HG03060 (cell line): ENCODE data around the gene SLCO2A1.
"Not testable (repeated sequence)": the region's sequence is repeated elsewhere in the genome, so short reads cannot be mapped to it uniquely, and the experiment has no call there.

Source experiments
- ATAC-seq: cut with Tn5 transposase; IDR thresholded peaks from one replicate; pipeline ENCODE4 v1.9.1; 2021; ENCODE audit warnings: low read depth, moderate number of reproducible peaks; ENCODE audit not compliant: unreplicated experiment

SLCO2A1 gene

DNA sequence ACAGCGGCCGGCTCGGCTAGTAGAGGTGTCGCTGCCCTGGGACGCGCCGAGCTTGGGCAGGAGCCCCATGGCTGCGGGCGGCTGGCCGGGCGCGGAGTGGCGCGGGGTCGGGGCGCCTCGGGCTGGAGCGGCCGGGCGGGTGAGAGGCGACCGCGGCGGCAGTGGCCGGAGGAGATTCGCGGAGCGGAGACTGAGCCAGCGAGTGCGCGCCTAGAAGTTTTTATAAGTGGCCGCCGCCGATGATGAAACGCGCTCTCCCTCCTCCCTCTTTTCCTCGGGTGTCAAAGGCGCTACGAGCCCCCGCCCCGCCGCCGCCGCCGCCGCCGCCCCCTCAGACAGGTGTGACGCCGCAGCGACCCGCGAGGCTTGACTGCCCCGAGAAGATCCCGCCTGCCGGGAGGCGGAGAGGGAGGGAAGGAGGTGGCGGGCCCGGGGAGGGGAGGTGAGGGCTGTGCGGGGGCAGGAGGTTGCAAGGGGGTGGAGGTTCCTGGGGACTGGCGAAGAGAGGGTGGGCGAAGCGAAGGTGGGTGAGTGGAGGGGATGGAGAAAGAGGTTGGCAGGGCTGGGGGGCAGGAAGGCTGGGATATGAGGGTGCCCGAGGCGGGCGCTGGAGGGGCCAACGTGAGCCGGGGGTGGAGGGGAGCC is at the start of gene SLCO2A1:
SLCO2A1 (minus strand) TSS at position 192 of the 645 bp plus-strand sequence; CDS start at position 69, 123 bp downstream.
- no peak for ATAC-seq

DNA sequence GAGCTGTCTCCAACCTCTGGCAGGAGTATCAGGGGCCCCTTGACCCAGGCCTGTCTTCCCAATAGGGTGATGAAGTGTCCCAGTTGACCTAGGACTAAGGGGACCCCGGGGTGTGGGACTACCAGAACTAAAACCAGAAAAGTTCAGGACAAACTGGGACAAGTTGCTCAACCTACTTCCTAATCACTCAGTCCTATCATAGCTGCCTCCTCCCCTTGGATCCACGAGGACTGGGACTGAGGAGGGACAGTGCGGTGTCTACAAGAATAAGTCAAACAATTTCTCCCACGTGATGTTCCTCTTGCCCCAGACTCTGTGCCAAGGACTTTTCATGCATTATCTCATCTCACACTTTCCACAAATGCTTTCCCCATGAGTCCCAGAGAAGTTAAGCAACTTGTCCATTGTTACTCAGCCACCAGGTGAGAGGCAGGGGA is 49.4 kb upstream of the SLCO2A1 start:
- no peak for ATAC-seq

DNA sequence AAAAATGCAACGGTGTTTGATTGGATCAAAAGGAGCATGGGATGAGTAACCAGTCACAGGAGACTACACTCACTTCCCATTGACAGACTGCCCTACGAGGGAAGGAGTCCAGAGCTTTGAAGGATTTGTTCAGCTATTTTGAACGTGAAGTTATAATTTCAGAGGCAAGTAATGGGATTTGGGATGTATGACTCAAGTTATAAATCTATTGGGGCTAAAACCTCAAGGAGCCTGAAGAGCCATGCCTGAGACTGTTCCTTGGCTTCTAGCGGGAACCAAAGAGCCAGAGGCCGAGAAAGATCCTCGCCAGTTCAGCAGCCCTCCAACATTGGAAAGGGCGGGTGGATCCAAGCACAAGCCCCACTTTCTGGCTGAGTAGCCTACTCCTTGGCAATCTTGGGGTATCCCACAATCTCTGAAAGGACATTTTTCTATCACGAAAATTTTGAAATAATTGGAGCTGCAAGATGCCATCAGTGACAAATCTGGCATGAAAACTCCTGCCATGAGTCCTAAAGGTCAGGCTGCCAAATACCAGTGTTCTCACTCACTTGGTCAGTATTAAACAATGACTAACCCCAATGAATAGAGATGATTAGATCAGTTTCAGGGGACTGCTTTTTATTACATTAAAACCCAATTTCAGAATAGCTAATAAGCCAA is 48.6 kb upstream of the SLCO2A1 start:
- ATAC-seq, result no peak

DNA sequence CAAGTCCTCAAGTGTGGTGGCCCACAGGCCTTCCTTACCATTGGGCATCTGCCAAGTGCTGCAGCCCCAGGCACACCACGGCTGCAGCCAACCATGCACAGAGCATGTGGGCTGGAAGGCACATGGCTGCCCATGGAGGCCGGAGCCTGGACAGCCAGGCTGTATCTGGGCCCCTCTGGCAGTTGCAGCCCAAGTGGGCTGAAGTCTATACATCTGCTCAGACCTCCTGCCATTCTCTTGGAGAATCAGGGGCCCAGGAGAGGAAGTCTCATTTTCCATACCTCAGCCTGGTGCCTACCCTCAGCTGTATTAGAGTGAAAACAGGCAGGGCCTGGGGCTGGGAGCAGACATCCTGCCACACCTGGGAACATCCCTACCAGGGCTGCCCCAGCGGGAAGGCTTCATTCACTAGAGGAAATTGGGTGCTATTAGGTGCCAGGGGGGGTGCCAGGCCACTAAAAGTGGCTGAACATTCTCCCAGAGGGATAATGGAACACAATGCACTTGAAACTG is 48.0 kb upstream of the SLCO2A1 start:
- no peak for ATAC-seq

DNA sequence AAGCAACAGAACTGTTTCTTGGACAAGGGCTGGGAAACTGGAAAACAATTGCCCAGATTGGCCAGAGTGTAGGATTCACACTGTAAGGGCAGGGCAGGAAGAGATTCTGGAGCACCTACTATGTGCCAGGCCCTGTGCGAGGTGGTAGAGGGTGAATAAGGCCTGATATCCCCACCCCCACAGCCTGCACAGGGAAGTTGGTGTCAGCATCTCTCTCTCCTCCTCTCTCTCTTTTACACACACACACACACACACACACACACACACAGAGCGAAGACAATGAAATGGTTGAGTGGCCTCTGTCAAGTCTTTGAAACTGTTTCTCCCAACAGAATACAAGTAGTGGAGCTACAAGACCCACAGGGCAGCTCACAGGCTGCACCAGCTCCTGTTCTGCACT is 47.1 kb upstream of the SLCO2A1 start:
- no peak for ATAC-seq

DNA sequence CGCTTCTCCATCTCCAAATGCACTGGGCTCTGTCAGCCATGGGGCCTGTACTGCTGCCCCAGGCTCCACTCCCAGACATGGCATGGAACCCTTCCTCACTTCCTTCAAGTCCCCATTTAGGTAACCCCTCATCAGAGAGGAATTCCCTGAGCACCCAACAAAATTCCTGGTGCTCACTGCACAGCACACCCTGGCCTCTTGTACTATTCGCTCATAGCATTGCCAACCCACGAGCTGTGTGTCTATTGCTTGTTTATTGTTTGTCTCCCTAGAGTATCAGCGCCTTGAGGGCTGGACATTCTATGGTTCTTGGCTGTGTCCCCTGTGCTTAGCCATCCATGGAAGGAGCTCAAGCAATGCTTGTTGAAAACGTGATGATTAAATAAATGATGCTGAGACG is 46.1 kb upstream of the SLCO2A1 start:
- no peak for ATAC-seq

DNA sequence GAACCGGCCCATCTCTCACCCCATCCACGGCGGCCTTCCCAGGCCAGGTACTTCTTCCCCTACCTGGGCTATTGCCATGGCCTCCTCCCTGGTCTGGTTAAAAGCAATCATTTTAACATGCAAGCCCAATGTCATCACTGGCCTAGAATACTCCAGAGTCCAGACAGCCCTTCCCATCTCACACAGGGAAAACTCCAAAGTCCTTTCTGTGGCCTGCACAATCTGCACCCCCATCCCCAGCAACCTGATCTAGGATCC is 45.8 kb upstream of the SLCO2A1 start:
- no peak for ATAC-seq

DNA sequence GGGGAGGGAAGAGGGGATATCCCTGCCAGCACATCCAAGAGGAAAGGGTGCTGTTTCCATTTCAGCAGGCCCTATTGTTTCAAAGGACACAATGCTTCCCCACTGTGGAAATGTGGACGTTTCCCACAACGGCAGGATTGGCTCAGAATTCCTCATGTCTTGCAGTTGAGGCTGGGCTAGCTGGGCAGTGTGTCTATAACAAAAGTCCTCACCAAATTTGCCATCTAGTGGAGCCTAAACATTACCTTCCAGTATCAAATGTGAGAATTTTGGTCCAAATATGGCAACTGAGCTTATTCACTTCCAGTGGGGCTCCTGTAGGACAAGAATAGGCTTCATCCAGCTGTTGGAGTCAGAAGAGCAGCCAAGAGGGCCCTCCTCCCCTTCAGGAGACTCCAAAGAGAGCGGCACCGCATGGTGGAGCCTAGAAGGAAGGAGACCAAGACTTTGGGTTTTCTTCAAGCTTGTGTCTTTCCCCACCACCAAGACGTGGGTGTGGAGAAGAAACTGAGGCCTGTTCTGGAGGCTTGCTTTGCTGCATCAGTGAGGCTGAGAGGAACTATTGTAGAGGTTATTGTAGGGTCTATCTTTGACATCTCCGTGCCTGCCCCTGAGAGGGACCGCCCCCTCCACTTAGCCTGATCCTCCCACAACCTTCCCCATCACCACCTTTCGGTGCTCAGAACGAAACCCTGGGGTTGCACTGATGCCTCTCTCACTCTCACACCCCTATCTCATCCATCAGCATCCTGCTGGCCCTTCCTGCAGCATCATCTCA is 45.3 kb upstream of the SLCO2A1 start:
- no peak for ATAC-seq

DNA sequence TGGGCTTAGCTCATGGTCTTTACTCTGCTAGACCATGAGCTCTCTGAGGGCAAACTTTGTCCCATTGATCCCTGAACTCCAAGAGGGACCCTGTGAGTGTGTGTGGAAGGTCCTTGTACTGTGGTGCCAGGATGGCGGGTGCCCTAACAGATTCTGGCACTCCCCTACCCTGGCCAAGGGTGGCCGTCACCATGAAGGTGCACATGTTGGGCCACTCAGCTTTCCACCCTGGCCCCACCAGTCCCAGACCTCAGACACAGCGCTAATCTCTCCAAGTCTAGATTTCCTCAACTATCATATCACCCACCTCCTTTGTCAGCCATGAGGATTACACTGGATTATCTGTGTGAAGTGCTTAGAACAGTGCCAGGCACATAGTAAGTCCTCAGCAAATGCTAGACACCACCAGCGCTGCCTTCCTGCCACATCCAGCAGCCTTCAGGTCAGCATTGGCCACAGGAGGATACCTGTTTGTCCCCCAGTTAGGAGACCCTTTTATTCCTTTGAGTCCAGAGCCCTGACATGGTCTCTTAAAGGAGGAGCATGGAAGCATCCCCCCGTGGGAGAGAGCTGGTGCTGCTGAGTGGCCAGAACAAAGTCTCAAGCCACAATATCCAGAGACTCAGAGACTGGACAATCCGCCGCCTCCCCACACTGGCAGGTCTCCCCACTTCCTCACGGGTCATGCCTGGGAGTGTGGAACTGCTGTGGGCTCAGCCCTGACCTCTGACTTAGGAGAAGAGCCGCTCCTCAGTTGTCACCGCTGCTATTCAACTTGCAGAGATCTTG is 44.5 kb upstream of the SLCO2A1 start:
- no peak for ATAC-seq

DNA sequence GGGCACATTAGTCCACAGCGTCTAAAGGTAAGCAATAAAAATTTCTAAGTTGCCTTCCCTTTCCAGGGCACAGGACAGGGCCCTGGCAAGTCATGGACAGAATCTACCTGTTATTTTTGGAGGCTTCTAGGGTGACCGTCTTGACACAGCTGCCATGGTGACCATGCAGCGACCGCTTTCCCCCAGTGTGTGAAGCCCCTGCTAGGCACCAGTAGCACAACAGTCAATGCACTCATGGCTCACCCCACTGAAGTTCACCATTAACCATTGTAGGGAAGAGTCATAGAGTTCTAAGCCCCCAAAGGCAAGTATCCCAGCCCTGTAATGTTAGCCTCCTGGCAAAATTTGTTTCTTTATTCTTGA is 43.8 kb upstream of the SLCO2A1 start:
- no peak for ATAC-seq

DNA sequence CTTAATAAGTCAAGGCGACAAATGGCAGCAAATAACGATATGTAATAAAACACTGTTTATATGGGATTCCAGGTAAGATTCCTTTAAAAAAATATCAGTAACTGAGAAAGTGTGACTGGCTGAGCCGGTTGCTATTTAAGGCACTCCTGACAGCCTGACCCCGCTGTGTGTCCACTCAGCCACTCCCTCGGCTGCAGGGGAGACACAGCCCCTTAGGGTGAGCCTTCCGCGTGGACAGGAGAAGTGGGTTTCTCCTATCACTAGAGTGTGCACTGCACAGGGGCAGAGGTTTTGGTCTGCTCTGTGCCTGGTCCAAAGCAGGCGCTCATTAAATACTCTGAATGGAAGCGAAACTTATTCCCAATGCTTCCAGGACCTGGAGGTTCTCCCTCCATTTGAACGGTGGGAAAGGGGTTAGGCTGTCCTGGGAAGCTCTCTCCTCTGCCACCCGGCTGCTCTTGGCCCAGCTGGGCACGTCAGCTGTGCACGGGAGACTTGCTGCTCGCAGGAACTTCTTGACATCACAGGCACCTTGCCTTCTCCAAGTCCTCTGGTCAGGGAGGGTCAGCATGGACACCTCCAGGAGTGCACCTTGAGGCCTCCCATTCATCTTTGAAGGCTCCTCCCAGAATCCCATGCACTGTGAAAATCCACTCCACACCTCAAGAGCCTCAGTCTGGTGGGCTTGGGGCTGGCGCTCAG is 43.3 kb upstream of the SLCO2A1 start:
- ATAC-seq, result no peak

DNA sequence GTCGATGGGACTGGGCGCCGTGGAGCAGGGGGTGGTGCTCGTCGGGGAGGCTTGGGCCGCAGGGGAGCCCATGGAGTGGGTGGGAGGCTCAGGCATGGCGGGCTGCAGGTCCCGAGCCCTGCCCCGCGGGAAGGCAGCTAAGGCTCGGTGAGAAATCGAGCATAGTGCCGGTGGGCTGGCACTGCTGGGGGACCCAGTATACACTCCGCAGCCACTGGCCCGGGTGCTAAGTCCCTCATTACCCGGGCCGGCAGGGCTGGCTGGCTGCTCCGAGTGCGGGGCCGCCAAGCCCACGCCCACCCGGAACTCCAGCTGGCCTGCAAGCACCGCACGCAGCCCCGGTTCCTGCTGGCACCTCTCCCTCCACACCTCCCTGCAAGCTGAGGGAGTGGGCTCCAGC is 40.6 kb upstream of the SLCO2A1 start:
- ATAC-seq, result not testable (repeated sequence)

DNA sequence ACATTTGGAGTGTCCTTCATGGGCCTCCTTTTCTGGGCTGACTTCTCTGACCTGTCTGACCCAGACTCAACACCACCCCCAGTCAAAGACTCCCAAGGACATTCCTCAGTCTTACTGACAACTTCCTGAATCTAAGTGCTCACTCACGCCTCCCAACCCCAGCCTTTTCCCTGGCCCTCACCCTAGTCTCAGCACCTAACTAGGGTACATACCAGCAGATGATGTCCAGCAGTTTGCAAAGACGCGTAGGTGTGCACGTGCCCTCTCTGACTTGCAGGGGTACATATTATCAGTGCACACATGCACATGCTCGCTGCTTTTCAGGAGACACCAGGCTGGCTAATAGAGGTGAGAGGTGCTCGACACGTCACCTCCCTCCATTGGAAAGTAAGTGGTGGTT is 38.7 kb upstream of the SLCO2A1 start:
- no peak for ATAC-seq

DNA sequence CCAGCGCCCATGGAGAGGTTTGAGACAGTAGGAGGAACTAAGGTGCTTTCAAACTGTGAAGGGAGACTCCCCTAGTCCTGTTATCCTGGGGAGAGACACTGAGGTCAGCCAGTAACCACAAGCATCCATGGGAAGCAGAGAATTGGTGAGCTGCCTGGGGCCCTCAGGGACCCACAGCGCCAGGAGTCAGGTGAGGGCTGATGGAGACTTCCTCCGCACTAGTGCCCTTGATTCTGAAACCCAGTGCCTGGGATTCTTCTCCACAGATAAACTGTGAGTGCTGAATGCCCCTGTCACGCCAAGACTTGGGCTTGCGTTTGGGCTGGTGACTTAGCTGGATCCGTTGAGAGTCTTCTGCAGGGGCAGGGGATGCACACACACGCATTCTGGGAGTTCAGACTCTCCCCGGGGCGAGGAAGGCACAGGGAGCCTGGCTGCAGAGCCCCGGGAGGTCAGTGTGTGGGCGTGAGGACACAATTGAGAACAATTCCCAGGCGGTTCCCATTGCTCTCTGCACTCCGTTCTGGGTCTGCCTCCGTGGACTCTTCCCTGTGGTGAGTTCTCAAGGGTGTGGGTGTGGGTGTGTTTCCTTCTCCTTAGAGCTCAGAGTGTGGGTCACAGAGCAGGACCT is 37.9 kb upstream of the SLCO2A1 start:
- ATAC-seq, result no peak

DNA sequence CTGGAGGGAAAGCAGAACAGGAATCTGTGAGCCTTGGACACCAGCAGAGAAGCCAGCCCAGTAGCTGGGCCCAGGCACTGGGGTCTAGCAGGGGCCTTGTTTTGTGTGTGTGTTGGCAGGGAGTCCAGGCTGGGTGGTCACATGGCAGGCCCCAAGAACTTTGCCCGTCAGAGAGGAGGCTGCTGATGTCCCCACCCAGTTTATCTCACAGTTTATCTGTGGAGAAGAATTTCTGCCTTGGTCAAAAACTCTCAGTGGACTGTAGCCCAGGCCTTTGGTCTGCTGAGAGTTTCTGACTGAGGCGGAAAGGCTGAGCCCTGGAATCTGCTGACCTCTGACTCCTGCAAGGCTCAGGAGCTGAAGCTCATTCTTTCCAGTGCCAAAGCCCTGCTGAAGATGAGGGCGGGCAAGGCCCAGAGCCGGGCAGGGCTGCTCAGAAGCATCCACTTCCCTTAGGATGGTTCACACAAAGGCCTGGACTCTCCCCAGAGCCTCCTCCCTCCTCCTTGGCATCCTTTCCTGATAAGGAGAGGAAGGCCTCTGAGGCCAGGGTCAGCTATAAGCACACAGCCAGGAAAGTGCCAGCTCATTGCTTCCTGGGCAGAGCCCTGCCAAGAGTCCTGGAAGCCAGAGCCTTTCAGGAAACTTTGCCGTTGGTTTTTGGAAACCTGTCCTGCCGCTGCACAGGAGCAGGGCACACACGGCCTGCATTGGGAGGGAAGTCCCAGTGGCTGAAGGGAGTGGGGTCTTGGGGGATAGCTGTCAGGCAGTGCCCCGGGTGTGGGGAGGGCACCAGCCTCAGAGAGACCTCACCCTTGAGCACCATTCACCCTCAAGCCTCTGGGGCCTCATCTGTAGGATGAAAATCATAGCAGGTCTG is 37.2 kb upstream of the SLCO2A1 start:
- no peak for ATAC-seq

DNA sequence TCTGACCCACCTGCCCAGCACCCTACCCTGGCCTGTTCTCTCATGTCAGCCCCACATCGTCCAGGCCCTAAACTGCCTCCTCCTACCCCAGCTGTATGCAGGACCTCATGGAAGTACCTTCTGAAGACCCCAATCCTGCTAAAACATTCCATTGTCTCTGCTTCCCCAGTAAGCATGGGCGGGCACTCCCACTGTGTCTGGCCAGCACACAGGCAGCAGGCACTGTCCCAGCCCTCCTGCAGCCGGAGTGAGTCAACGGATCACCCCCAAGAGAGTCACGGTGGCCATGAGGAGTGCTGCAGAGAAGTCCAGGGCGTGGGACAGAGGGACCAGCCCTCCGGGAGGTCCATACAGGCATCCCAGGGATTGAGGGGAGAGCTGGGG is 36.4 kb upstream of the SLCO2A1 start:
- no peak for ATAC-seq

DNA sequence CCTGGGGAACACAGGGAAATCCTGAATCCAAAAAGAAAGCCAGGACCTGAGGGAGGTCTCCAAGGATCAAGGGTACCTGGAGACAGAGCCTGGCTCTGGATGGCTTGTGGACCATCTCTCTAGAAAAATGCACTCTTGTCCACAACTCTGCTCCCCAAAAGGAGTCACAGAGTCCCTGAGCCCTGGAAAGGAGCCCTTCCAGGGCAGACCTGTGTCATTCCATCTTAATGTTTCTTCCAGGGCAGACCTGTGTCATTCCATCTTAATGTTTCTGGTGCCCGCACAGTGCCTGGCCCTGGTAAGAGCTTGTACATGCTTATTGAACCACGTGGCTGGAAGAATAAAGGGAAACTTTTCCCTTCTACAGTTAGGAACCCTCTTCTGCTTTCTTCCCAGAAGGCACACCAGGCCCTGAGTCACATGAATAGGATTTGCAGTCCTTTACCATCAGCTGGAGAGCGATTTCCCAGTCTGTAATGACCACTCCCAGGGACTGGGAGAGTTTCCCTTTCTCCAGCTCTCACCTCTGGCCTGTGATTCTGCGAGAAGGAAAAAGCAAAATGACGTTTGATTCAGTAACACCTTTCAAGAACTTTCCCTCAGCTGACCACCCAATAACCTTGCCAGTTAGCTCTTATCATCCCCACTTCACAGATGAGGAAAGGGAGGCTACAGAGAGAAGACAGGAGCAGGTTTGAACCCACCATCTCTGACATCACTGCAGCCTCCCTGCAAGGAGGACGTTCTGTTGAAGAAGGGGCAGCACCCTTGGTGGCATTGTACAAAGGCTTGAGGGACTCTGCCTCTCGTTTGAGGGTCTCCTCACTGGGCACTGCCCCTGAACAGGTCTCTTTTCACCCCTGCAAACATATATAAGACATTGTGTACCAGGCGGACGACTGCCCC is 35.8 kb upstream of the SLCO2A1 start:
- no peak for ATAC-seq

DNA sequence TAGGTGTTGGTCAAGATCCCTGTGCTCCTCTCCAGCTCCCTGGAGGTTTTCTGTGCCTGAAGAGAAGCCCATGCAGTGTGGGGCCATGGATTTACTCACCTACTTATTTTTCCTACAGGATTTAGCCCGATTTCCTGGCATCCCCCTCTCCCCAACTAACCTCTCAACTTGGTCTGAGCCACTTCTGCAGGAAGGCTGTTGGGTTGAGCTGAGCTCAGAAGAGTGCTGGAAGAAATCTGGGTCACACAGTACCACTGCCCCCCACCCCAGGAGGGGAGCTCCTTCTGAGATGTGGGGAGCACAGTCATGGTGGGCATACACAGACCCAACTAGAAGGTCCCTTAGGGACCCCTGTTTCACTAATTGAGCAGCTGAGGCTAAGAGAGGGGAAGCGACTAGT is 34.4 kb upstream of the SLCO2A1 start:
- no peak for ATAC-seq
